Measurements from ENCODE around the gene TBC1D5. TPM values are rescaled to one million over a fixed set of nuclear protein-coding genes. Genes with fewer than 3 reads are reported as not detected.
"Not testable (repeated sequence)": the region's sequence is repeated elsewhere in the genome, so short reads cannot be mapped to it uniquely, and the experiment has no call there.

Gene TBC1D5
- total and polyA plus RNA-seq, 7 donors = 7.2 to 82.3 (median 43.7) TPM

GRCh38 chr3:17626395-17626794 is 116.0 kb downstream of the TBC1D5 start:
- Histone ChIP-seq H3K4me3 (no peak overlapping the region), H3K27me3 (no peaks in the 10 kb centered on the region), H3K4me1 (peaks cover 0 to 4% (median 0%) of the 10 kb centered on the region in 4 donors), H3K9me3 (no peaks in the 10 kb centered on the region), H3K27ac (no peak overlapping the region), H3K36me3 (peaks cover 0 to 6% (median 0%) of the 10 kb centered on the region in 4 donors)
- WGBS, 2 donors = 83 to 100% methylated on average over 1 of the region's 1 CpG
- intact Hi-C loops (cut with DNase I) = no loop called here
- DNase-seq = no peak
- no peak for TF ChIP-seq POLR2AphosphoS5 (IDR thresholded peaks at IDR 0.05)
- no peak for TF ChIP-seq POLR2A (IDR thresholded peaks at IDR 0.05)
- TF ChIP-seq EP300 (IDR thresholded peaks at IDR 0.05) = no peak
- TF ChIP-seq CTCF (IDR thresholded peaks at IDR 0.05) = no peak

- TF ChIP-seq EP300 (IDR thresholded peaks at IDR 0.05) (no peak), CTCF (IDR thresholded peaks at IDR 0.05) (no peak), POLR2A (IDR thresholded peaks at IDR 0.05) (no peak), POLR2AphosphoS5 (IDR thresholded peaks at IDR 0.05) (no peak)
- H3K4me1 ChIP-seq = peaks cover 0 to 4% (median 0%) of the 10 kb centered on the region in 4 donors
- no peaks in the 10 kb centered on the region for H3K9me3 ChIP-seq
- no peak overlapping the region for H3K4me3 ChIP-seq
- no peak for DNase-seq
- H3K36me3 ChIP-seq = peaks cover 0 to 6% (median 0%) of the 10 kb centered on the region in 4 donors
- 68 to 75% methylated on average over 2 of the region's 2 CpGs for WGBS, 2 donors
- no peak overlapping the region for H3K27ac ChIP-seq
- intact Hi-C loops (cut with DNase I) = no loop called here
- no peaks in the 10 kb centered on the region for H3K27me3 ChIP-seq
Observed at GRCh38 chr3:17625133-17625532, 117.3 kb downstream of the TBC1D5 start.

DNA sequence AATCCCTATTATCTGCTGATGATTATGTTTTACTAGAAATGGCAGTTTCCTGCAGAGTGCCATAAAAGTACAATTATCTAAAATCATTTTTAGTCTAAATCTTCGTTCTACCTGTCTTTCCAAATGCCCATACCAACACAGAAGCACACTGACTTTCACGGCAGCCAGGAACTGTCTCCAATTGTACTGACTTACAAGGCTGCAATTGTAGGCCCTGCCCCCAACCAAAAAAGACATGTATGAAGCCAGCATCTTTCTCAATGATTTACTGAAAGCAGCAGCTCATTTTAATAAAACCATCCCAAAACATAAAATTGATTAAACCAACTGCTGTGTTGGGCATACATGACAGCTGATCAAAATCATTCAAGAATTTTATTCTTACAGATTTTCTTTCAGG is 119.0 kb downstream of the TBC1D5 start:
- H3K4me1 ChIP-seq = peaks cover 0 to 4% (median 0%) of the 10 kb centered on the region in 4 donors
- no peak overlapping the region for H3K27ac ChIP-seq
- no peak for TF ChIP-seq POLR2AphosphoS5 (IDR thresholded peaks at IDR 0.05)
- no peak for TF ChIP-seq POLR2A (IDR thresholded peaks at IDR 0.05)
- no peak for TF ChIP-seq EP300 (IDR thresholded peaks at IDR 0.05)
- no peak for TF ChIP-seq CTCF (IDR thresholded peaks at IDR 0.05)
- H3K36me3 ChIP-seq = peaks cover 0 to 11% (median 3%) of the 10 kb centered on the region in 4 donors
- no peak for DNase-seq
- intact Hi-C loops (cut with DNase I) = no loop called here
- H3K27me3 ChIP-seq = no peaks in the 10 kb centered on the region
- H3K4me3 ChIP-seq = no peak overlapping the region
- no peaks in the 10 kb centered on the region for H3K9me3 ChIP-seq
- WGBS, 2 donors = 95 to 96% methylated on average over 2 of the region's 2 CpGs

DNA sequence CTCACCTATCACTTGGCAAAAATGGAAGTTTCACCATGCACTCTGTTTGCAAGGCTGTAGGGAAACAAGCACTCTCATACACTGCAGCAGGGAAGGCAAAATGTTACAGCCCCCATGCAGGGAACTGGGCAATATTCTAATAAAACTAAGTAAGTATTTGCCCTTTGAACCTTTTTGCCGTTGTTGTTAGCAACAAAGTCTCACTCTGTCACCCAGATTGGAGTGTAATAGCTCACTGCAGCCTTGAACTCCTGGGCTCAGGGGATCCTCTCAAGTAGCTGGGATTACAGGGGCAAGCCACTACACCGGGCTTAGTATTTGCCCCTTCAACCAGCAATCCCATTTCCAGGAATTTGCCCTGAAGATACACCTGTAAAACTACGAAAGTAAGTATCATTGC is 122.5 kb downstream of the TBC1D5 start:
- no peak overlapping the region for H3K27ac ChIP-seq
- peaks cover 0 to 15% (median 9%) of the 10 kb centered on the region in 4 donors for H3K36me3 ChIP-seq
- H3K9me3 ChIP-seq = no peaks in the 10 kb centered on the region
- no peak overlapping the region for H3K4me3 ChIP-seq
- DNase-seq = no peak
- TF ChIP-seq EP300 (IDR thresholded peaks at IDR 0.05) = no peak
- TF ChIP-seq POLR2AphosphoS5 (IDR thresholded peaks at IDR 0.05) = no peak
- TF ChIP-seq POLR2A (IDR thresholded peaks at IDR 0.05) = no peak
- no peak for TF ChIP-seq CTCF (IDR thresholded peaks at IDR 0.05)
- H3K4me1 ChIP-seq = no peaks in the 10 kb centered on the region
- H3K27me3 ChIP-seq = no peaks in the 10 kb centered on the region
- WGBS, 2 donors = 55 to 79% methylated on average over 3 of the region's 3 CpGs
- intact Hi-C loops (cut with DNase I) = no loop called here

GRCh38 chr3:17613017-17613416 is 129.4 kb downstream of the TBC1D5 start:
- H3K27ac ChIP-seq; H3K4me1 ChIP-seq; DNase-seq; intact Hi-C loops (cut with DNase I); H3K36me3 ChIP-seq; H3K4me3 ChIP-seq; H3K27me3 ChIP-seq; H3K9me3 ChIP-seq: not testable (repeated sequence)
- 91 to 94% methylated on average over 4 of the region's 4 CpGs for WGBS, 2 donors

Data from sigmoid colon (tissue), 7 donors.